ENCODE results near the gene SPOCK1.

Gene SPOCK1

DNA sequence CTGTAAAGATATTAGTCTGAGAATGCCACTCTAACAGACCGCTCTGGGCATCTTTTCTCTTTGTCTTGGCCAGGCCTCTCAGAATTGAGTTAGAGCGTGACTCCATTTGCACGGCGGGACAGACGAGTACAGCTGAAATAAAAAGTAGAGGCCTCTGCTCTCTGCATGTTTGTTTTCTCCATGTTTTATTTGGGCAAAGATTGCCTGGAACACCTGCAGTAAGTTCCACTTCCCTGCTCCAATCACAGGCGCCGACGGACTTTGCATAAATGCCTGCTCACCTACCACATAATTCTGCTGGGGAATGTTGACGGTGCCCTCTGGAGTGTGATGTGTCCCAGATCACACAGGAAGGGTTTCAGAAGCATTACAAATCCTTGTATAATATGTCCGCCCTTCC lies 10.6 kb downstream of the SPOCK1 start:
- DNase-seq (ENCODE audit: low read depth) = no peak
- TF ChIP-seq, protein P1, sequence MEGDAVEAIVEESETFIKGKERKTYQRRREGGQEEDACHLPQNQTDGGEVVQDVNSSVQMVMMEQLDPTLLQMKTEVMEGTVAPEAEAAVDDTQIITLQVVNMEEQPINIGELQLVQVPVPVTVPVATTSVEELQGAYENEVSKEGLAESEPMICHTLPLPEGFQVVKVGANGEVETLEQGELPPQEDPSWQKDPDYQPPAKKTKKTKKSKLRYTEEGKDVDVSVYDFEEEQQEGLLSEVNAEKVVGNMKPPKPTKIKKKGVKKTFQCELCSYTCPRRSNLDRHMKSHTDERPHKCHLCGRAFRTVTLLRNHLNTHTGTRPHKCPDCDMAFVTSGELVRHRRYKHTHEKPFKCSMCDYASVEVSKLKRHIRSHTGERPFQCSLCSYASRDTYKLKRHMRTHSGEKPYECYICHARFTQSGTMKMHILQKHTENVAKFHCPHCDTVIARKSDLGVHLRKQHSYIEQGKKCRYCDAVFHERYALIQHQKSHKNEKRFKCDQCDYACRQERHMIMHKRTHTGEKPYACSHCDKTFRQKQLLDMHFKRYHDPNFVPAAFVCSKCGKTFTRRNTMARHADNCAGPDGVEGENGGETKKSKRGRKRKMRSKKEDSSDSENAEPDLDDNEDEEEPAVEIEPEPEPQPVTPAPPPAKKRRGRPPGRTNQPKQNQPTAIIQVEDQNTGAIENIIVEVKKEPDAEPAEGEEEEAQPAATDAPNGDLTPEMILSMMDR (conservative IDR thresholded peaks at IDR 0.05; ENCODE audit: control insufficient read depth, insufficient read depth, low read depth, low read length) = no peak
- H3K4me3 ChIP-seq (ENCODE audit: control insufficient read depth, low read depth, low read length) = no peak overlapping the region

DNA sequence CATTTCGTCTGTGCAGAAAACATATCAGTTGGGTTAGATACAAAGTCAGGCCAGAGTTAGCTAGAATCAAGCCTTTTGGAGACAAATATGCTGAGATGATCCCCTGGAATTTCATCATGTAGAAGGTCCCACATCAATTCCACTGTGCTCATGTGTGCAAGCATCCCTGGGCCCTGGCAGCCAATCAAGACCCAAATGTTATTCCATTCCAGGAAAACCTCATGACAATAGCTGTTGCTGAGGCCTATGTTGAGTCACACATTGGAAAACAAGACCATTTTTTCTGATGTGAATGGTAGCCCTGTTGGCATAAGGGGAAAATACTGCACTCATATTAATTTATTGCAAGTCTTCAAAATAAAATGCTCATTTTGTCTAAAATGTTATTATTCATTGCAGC lies 11.5 kb downstream of the SPOCK1 start:
- H3K4me3 ChIP-seq (ENCODE audit: control insufficient read depth, low read depth, low read length) = no peak overlapping the region
- TF ChIP-seq, protein P1 (conservative IDR thresholded peaks at IDR 0.05; ENCODE audit: control insufficient read depth, insufficient read depth, low read depth, low read length) = no peak
- peak; percentile 95 for DNase-seq (ENCODE audit: low read depth)

DNA sequence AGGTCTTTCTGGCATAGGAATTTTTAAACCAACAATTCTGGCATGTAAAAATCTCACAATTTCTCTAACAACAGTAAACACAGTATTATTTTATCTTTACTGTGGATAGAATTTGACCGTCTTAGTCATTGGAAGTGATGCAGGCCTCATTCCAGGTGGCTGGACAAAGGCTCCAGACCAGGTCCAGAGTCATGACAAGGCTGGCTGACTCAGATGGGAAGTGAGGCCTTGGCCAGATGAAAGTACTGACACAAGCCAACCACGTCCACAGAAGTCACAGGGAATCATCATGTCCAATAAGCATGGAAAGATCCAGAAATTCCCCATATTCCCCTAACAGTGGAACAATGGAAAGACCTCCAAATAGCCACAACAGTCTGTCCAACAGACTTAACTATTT lies 12.4 kb downstream of the SPOCK1 start:
- no peak overlapping the region for H3K4me3 ChIP-seq (ENCODE audit: control insufficient read depth, low read depth, low read length)
- peak; percentile 96 for DNase-seq (ENCODE audit: low read depth)
- TF ChIP-seq, protein P1 (conservative IDR thresholded peaks at IDR 0.05; ENCODE audit: control insufficient read depth, insufficient read depth, low read depth, low read length) = no peak

DNA sequence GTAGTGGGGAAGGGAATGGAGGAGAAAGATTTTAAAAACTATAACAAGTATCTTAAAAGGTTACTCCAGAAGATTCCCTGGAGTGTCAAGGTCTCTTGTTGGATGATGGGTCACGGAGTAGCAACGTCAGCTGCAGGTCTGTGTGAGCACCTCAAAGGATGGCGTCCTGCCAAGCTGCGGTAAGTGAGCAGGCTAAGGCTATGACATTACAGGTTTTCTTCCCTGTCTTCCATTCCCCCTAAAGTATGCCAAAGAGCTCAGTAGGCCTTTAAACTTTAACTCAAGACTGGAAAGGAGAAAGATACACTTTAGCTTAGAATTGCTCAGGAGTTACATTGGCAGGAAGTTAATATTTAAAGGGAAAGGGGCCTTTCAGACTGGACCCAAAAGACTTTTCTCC lies 17.5 kb downstream of the SPOCK1 start:
- H3K4me3 ChIP-seq (ENCODE audit: control insufficient read depth, low read depth, low read length) = no peak overlapping the region
- TF ChIP-seq, protein P1 (conservative IDR thresholded peaks at IDR 0.05; ENCODE audit: control insufficient read depth, insufficient read depth, low read depth, low read length) = no peak
- DNase-seq (ENCODE audit: low read depth) = no peak

DNA sequence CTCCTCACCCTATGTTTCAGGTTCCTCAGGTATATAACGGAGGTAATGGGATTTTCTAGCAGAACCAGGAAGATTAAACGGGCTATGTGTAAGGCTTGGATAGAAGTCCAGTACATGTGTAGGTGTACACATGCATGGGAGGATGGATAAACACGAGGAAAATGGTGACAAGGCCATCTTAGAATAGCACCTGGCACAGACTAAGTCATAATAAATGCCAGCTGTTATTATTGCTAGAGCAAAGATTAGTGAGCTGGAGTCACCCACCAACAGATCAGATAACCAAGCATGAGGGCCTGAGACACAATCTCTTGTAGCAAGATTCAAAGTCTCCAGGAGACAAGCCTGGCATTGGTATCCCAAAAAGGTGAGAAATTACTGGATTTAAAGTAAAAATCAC lies 21.1 kb downstream of the SPOCK1 start:
- H3K4me3 ChIP-seq (ENCODE audit: control insufficient read depth, low read depth, low read length) = no peak overlapping the region
- DNase-seq (ENCODE audit: low read depth) = no peak
- TF ChIP-seq, protein P1 (conservative IDR thresholded peaks at IDR 0.05; ENCODE audit: control insufficient read depth, insufficient read depth, low read depth, low read length) = no peak

DNA sequence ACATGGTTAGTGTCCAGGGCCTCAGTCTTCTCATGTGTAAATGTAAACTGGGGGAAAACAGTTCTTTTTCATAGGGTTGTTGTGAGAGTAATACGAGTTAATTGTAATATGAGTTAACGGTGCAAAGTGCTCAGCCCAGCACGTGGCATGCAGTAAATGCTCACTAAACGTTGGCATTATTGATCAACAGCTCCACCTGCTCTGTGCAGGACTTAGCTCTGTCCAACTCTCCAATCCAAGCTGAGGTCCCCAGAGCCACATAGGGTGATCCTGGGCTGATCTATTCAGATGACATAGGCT lies 28.3 kb downstream of the SPOCK1 start:
- TF ChIP-seq, protein P1 (conservative IDR thresholded peaks at IDR 0.05; ENCODE audit: control insufficient read depth, insufficient read depth, low read depth, low read length) = no peak
- no peak overlapping the region for H3K4me3 ChIP-seq (ENCODE audit: control insufficient read depth, low read depth, low read length)
- DNase-seq (ENCODE audit: low read depth) = no peak

Data from fibroblast of mammary gland (primary cell).